HepG2 (cell line): ENCODE measurements around the gene SOCS3. TPM values are rescaled to one million over a fixed set of nuclear protein-coding genes. Genes with fewer than 3 reads are reported as not detected.

ENCODE experiments used
- ARID3A ChIP-seq: IDR thresholded peaks from 2 replicates; pipeline ENCODE4 v1.6.1; 2012; ENCODE audit warnings: low read depth, low read length, improper control_type of control experiment
- DMAP1 ChIP-seq: IDR thresholded peaks from 2 replicates; pipeline ENCODE4 v1.6.1; 2016
- EEA1 ChIP-seq: sonication (generic); formaldehyde crosslinking; IDR thresholded peaks from 2 replicates; pipeline ENCODE4 v1.5.1; 2020; ENCODE audit warnings: mild to moderate bottlenecking, missing genetic modification reagents, borderline replicate concordance
- GLMP ChIP-seq: sonication (generic); formaldehyde crosslinking; IDR thresholded peaks from 2 replicates; pipeline ENCODE4 v1.9.0; 2021; ENCODE audit warnings: missing genetic modification reagents, mild to moderate bottlenecking, borderline replicate concordance
- HBP1 ChIP-seq: IDR thresholded peaks from 2 replicates; pipeline ENCODE4 v1.6.1; 2016; ENCODE audit warnings: low read depth, control low read depth
- HNRNPUL1 ChIP-seq: fragments of 200-400 bp; formaldehyde crosslinking; IDR thresholded peaks from 2 replicates; pipeline ENCODE4 v1.6.1; 2017; ENCODE audit warnings: low read depth, mild to moderate bottlenecking, low read length, moderate library complexity
- KDM5B ChIP-seq: sonication (generic); formaldehyde crosslinking; IDR thresholded peaks from 2 replicates; pipeline ENCODE4 v1.4.0; 2020; ENCODE audit warnings: missing genetic modification reagents, mild to moderate bottlenecking, borderline replicate concordance
- KLF11 ChIP-seq: IDR thresholded peaks from 2 replicates; pipeline ENCODE4 v1.6.1; 2016; ENCODE audit warnings: missing compliant biosample characterization
- MIER2 ChIP-seq: IDR thresholded peaks from 2 replicates; pipeline ENCODE4 v1.6.1; 2016; ENCODE audit warnings: missing biosample characterization, missing genetic modification reagents
- NONO ChIP-seq, 2 experiments: fragments of 450-650 bp in 1 of 2; sonication (generic) in 1 of 2; formaldehyde crosslinking in 1 of 2; IDR thresholded peaks in 1 of 2; conservative IDR thresholded peaks in 1 of 2; 2 replicates each; pipeline versions ENCODE4 v1.6.1 to v1.8.0; 2017 to 2022; ENCODE audit warnings: mild to moderate bottlenecking in 1 of 2, missing genetic modification reagents in 1 of 2, moderate library complexity in 1 of 2
- NR2F6 ChIP-seq, 2 experiments: IDR thresholded peaks; 2 replicates each; pipeline ENCODE4 v1.6.1; 2016; ENCODE audit warnings: antibody characterized with exemption in 1 of 2, mild to moderate bottlenecking in 1 of 2
- RARA ChIP-seq: IDR thresholded peaks from 2 replicates; pipeline ENCODE4 v1.6.1; 2016; ENCODE audit warnings: missing genetic modification reagents, missing compliant biosample characterization
- SKIL ChIP-seq: sonication (generic); formaldehyde crosslinking; IDR thresholded peaks from 2 replicates; pipeline ENCODE4 v1.8.0; 2022; ENCODE audit warnings: missing genetic modification reagents, mild to moderate bottlenecking, moderate library complexity, borderline replicate concordance
- TIGD3 ChIP-seq: sonication (generic); formaldehyde crosslinking; IDR thresholded peaks from 2 replicates; pipeline ENCODE4 v1.5.1; 2020; ENCODE audit warnings: mild to moderate bottlenecking, missing genetic modification reagents, borderline replicate concordance
- TOE1 ChIP-seq: sonication (generic); formaldehyde crosslinking; IDR thresholded peaks from 2 replicates; pipeline ENCODE4 v1.4.0; 2020; ENCODE audit warnings: mild to moderate bottlenecking, missing genetic modification reagents
- ZFAT ChIP-seq: sonication (generic); formaldehyde crosslinking; conservative IDR thresholded peaks from 2 replicates; pipeline ENCODE4 v1.8.1; 2023; ENCODE audit warnings: missing genetic modification reagents, inconsistent platforms
- ZNF543 ChIP-seq: sonication (generic); formaldehyde crosslinking; IDR thresholded peaks from 2 replicates; pipeline ENCODE4 v1.4.0; 2020; ENCODE audit warnings: mild to moderate bottlenecking, missing genetic modification reagents
- ZNF577 ChIP-seq: sonication (generic); formaldehyde crosslinking; IDR thresholded peaks from 2 replicates; pipeline ENCODE4 v1.4.0; 2020; ENCODE audit warnings: mild to moderate bottlenecking, low read depth, missing genetic modification reagents, borderline replicate concordance
- ZNF691 ChIP-seq: sonication (generic); formaldehyde crosslinking; IDR thresholded peaks from 2 replicates; pipeline ENCODE4 v1.4.0; 2020; ENCODE audit warnings: missing genetic modification reagents, low read depth, mild to moderate bottlenecking, borderline replicate concordance
- ZNF75D ChIP-seq: sonication (generic); formaldehyde crosslinking; IDR thresholded peaks from 2 replicates; pipeline ENCODE4 v1.8.1; 2023; ENCODE audit warnings: missing genetic modification reagents, mild to moderate bottlenecking, borderline replicate concordance
- polyA plus RNA-seq, 8 experiments: library from polyadenylated mRNA; depleted of rRNA in 3 of 8; stranded (reverse) in 7 of 8; unstranded in 1 of 8; fragments of >200 nt; fragmentation: Illumina TruSeq in 4 of 8; extraction: Trizol in 4 of 8; gene quantifications; 2 replicates each; pipeline versions ENCODE4 v1.2.1 to v1.2.3, GENCODE V29; 2011 to 2016; ENCODE audit warnings: low read depth in 4 of 8, missing spikeins in 1 of 8, mixed read lengths in 1 of 8; ENCODE audit not compliant: insufficient read depth in 1 of 8
- total RNA-seq, 5 experiments: library from RNA; depleted of rRNA; stranded (reverse); fragments of >200 nt; fragmentation: Illumina TruSeq; extraction: Trizol; gene quantifications; 2 replicates each; pipeline ENCODE4 v1.2.3, GENCODE V29; 2016; ENCODE audit warnings: low read depth in 1 of 5

Gene SOCS3
- total and polyA plus RNA-seq, 2 of the 13 experiments (the other 11 are each of a cell fraction or from before 2014, with no cell fraction given): 0.77 to 2.4 TPM

GRCh38 chr17:78357177-78357586 lies 2.7 kb downstream of the SOCS3 start (continued):
- no peak for TF ChIP-seq NR2F6 (IDR thresholded peaks at IDR 0.05)
- TF ChIP-seq NR2F6 (CRISPR knock-in tag; IDR thresholded peaks at IDR 0.05): peak; percentile 26; the same call in 1 of the 2 replicates
- TF ChIP-seq EEA1 (CRISPR knock-in tag): 0 out of 2 replicates have a peak, but pooled peaks have one; percentile 36
- no peak for TF ChIP-seq GLMP
- TF ChIP-seq ZNF75D (CRISPR knock-in tag): no peak
- TF ChIP-seq HBP1 (CRISPR knock-in tag): no peak
- TF ChIP-seq KLF11 (CRISPR knock-in tag): no peak
- no peak for TF ChIP-seq DMAP1 (CRISPR knock-in tag)
- TF ChIP-seq TOE1 (CRISPR knock-in tag): no peak
- no peak for TF ChIP-seq KDM5B (CRISPR knock-in tag)
- no peak for TF ChIP-seq SKIL (CRISPR knock-in tag)
- TF ChIP-seq TIGD3 (CRISPR knock-in tag): no peak
- TF ChIP-seq NONO (IDR thresholded peaks at IDR 0.05): no peak
- no peak for TF ChIP-seq NONO (CRISPR knock-in tag; conservative IDR thresholded peaks at IDR 0.05)
- TF ChIP-seq HNRNPUL1: no peak
- TF ChIP-seq ARID3A: no peak
- TF ChIP-seq RARA (CRISPR knock-in tag): 0 out of 2 replicates have a peak, but pooled peaks have one; percentile 14
- TF ChIP-seq ZNF691 (CRISPR knock-in tag): peak; percentile 40; the same call in 1 of the 2 replicates
- no peak for TF ChIP-seq ZNF543
- TF ChIP-seq ZFAT (CRISPR knock-in tag): no peak
- TF ChIP-seq ZNF577 (CRISPR knock-in tag): no peak
- no peak for TF ChIP-seq MIER2
